Breast epithelium (tissue), 4 donors: Measurements from ENCODE around the gene CDH8. TPM values are rescaled to one million over a fixed set of nuclear protein-coding genes. Genes with fewer than 3 reads are reported as not detected.

ENCODE experiments used
- DNase-seq, 2 donors: peaks; one replicate each; pipeline ENCODE4 v3.0.0-alpha.2; 2019; ENCODE audit warnings: low spot score in 2 of 2
- H3K27ac ChIP-seq, 2 donors: fragments of 200-600 bp; sonication (generic) in 1 of 2; one replicate each; pipeline ENCODE4 v1.5.1; 2016 to 2019; ENCODE audit warnings: mild to moderate bottlenecking in 1 of 2
- H3K27me3 ChIP-seq, 2 donors: fragments of 200-600 bp; sonication (generic) in 1 of 2; one replicate each; pipeline versions ENCODE4 v1.5.1 to v1.6.0; 2017 to 2019; ENCODE audit warnings: control low read depth in 1 of 2, mild to moderate bottlenecking in 1 of 2
- H3K36me3 ChIP-seq: fragments of 200-600 bp; one replicate; pipeline ENCODE4 v1.5.1; 2019
- H3K4me1 ChIP-seq, 2 donors: fragments of 200-600 bp; sonication (generic); one replicate each; pipeline ENCODE4 v1.5.1; 2016 to 2019; ENCODE audit warnings: control low read depth in 1 of 2
- H3K4me3 ChIP-seq, 3 donors: fragments of 200-600 bp; sonication (generic); 1 replicate in 2 of 3; 2 replicates in 1 of 3; pipeline ENCODE4 v1.5.1; 2016 to 2019; ENCODE audit warnings: mild to moderate bottlenecking in 3 of 3, moderate library complexity in 2 of 3
- H3K9me3 ChIP-seq, 2 donors: fragments of 200-600 bp; sonication (generic) in 1 of 2; one replicate each; pipeline ENCODE4 v1.5.1; 2016 to 2019; ENCODE audit warnings: control low read depth in 1 of 2
- CTCF ChIP-seq, 3 donors: fragments of 450-650 bp; IDR thresholded peaks; one replicate each; pipeline ENCODE4 v1.5.1; 2016 to 2017; ENCODE audit warnings: antibody characterized with exemption in 3 of 3, mild to moderate bottlenecking in 3 of 3, moderate library complexity in 3 of 3
- POLR2A ChIP-seq: fragments of 450-650 bp; IDR thresholded peaks from one replicate; pipeline ENCODE4 v1.6.1; 2016; ENCODE audit warnings: antibody characterized with exemption, mild to moderate bottlenecking, moderate library complexity
- POLR2AphosphoS5 ChIP-seq, 3 donors: sonication (generic); formaldehyde crosslinking; IDR thresholded peaks; one replicate each; pipeline ENCODE4 v1.6.1; 2017; ENCODE audit warnings: antibody characterized with exemption in 3 of 3
- intact Hi-C: fragments of 100-400 bp; cut with DNase I; formaldehyde crosslinking; loops from one replicate; pipeline ENCODE4 v1.15.1; 2023; ENCODE audit warnings: low total_unique reads
- total RNA-seq, 3 donors: library from RNA; depleted of rRNA; stranded (reverse); fragments of >200 nt; gene quantifications; one replicate each; pipeline ENCODE4 v1.1.0, GENCODE V29; 2016

Gene CDH8
- total RNA-seq, 3 donors from 2014 or later, result under 0.01 to 0.15 TPM; not detected in 1

GRCh38 chr16:62059527-62059926 lies 23.3 kb upstream of the CDH8 start:
- Histone ChIP-seq H3K4me1 (no peaks in the 10 kb centered on the region), H3K9me3 (no peaks in the 10 kb centered on the region), H3K36me3 (no peaks in the 10 kb centered on the region), H3K4me3 (no peak overlapping the region), H3K27me3 (no peaks in the 10 kb centered on the region), H3K27ac (no peak overlapping the region)
- DNase-seq, result no peak
- intact Hi-C loops, result no loop called here
- TF ChIP-seq POLR2A (no peak), CTCF (IDR thresholded peaks at IDR 0.05) (no peak), POLR2AphosphoS5 (IDR thresholded peaks at IDR 0.05) (no peak)

- DNase-seq, result no peak
- no peaks in the 10 kb centered on the region for H3K36me3 ChIP-seq
- no peaks in the 10 kb centered on the region for H3K27me3 ChIP-seq
- no peak overlapping the region for H3K4me3 ChIP-seq
- TF ChIP-seq POLR2AphosphoS5 (IDR thresholded peaks at IDR 0.05) (no peak), POLR2A (no peak), CTCF (IDR thresholded peaks at IDR 0.05) (no peak)
- H3K9me3 ChIP-seq, result no peaks in the 10 kb centered on the region
- intact Hi-C loops, result no loop called here
- H3K27ac ChIP-seq, result no peak overlapping the region
- no peaks in the 10 kb centered on the region for H3K4me1 ChIP-seq
Observed at GRCh38 chr16:62058412-62058811, 22.2 kb upstream of the CDH8 start.

GRCh38 chr16:62051942-62052341 lies 15.7 kb upstream of the CDH8 start:
- no peaks in the 10 kb centered on the region for H3K27me3 ChIP-seq
- TF ChIP-seq POLR2AphosphoS5 (IDR thresholded peaks at IDR 0.05) (no peak), POLR2A (no peak), CTCF (IDR thresholded peaks at IDR 0.05) (no peak)
- intact Hi-C loops, result no loop called here
- H3K36me3 ChIP-seq, result no peaks in the 10 kb centered on the region
- no peak overlapping the region for H3K4me3 ChIP-seq
- no peaks in the 10 kb centered on the region for H3K9me3 ChIP-seq
- no peaks in the 10 kb centered on the region for H3K4me1 ChIP-seq
- no peak overlapping the region for H3K27ac ChIP-seq
- DNase-seq, result no peak

- intact Hi-C loops, result no loop called here
- H3K4me3 ChIP-seq, result no peak overlapping the region
- TF ChIP-seq CTCF (IDR thresholded peaks at IDR 0.05) (no peak), POLR2A (no peak), POLR2AphosphoS5 (IDR thresholded peaks at IDR 0.05) (no peak)
- H3K36me3 ChIP-seq, result no peaks in the 10 kb centered on the region
- no peak for DNase-seq
- H3K4me1 ChIP-seq, result no peaks in the 10 kb centered on the region
- H3K27ac ChIP-seq, result no peak overlapping the region
- no peaks in the 10 kb centered on the region for H3K9me3 ChIP-seq
- no peaks in the 10 kb centered on the region for H3K27me3 ChIP-seq
Observed at GRCh38 chr16:62050793-62051192, 14.6 kb upstream of the CDH8 start.

GRCh38 chr16:62046801-62047200 lies 10.6 kb upstream of the CDH8 start:
- Histone ChIP-seq H3K36me3 (no peaks in the 10 kb centered on the region), H3K4me3 (no peak overlapping the region), H3K27me3 (no peaks in the 10 kb centered on the region), H3K4me1 (no peaks in the 10 kb centered on the region), H3K9me3 (no peaks in the 10 kb centered on the region), H3K27ac (no peak overlapping the region)
- no peak for TF ChIP-seq POLR2AphosphoS5 (IDR thresholded peaks at IDR 0.05)
- TF ChIP-seq CTCF (IDR thresholded peaks at IDR 0.05), result no peak
- no peak for TF ChIP-seq POLR2A
- no peak for DNase-seq
- intact Hi-C loops, result no loop called here
